Stimulated activated CD4-positive, alpha-beta T cell treated with anti-CD3 and anti-CD28 coated beads, Interleukin-15, amount 100 ng/mL, for 48 hours (primary cell): ENCODE measurements around the gene ALKBH7.
"Not testable (repeated sequence)": the region's sequence is repeated elsewhere in the genome, so short reads cannot be mapped to it uniquely, and the experiment has no call there.

Source experiments
- DNase-seq, 2 donors: peaks; one replicate each; pipeline ENCODE4 v3.0.0-alpha.2; 2020; ENCODE audit warnings: low read depth in 2 of 2

ALKBH7 gene

GRCh38 chr19:6372594-6373095, at the start of gene ALKBH7:
Gene ALKBH7 (plus strand): TSS chr19:6372794. CDS start chr19:6372821, 27 bp downstream.
- peak; percentile 96 for DNase-seq

- no peak for DNase-seq
Observed at GRCh38 chr19:6324757-6325156, 47.8 kb upstream of the ALKBH7 start.

GRCh38 chr19:6325614-6326013, 47.0 kb upstream of the ALKBH7 start:
- no peak for DNase-seq

- DNase-seq = no peak
Observed at GRCh38 chr19:6326815-6327214, 45.8 kb upstream of the ALKBH7 start.

- DNase-seq = no peak
Observed at GRCh38 chr19:6333439-6333838, 39.2 kb upstream of the ALKBH7 start, which contains the start of gene ACER1. Gene ACER1 (minus strand): TSS chr19:6333612. CDS start chr19:6333551, 61 bp downstream.

GRCh38 chr19:6334490-6335285, 37.9 kb upstream of the ALKBH7 start:
- no peak for DNase-seq

GRCh38 chr19:6340493-6341201, 31.9 kb upstream of the ALKBH7 start:
- no peak for DNase-seq

GRCh38 chr19:6343462-6343861, 29.1 kb upstream of the ALKBH7 start:
- DNase-seq = no peak

- DNase-seq = not testable (repeated sequence)
Observed at GRCh38 chr19:6349271-6349670, 23.3 kb upstream of the ALKBH7 start.

- no peak for DNase-seq
Observed at GRCh38 chr19:6350688-6351087, 21.9 kb upstream of the ALKBH7 start.

- no peak for DNase-seq
Observed at GRCh38 chr19:6352381-6353165, 20.0 kb upstream of the ALKBH7 start.

- DNase-seq = no peak
Observed at GRCh38 chr19:6354098-6354674, 18.4 kb upstream of the ALKBH7 start.

- DNase-seq = not testable (repeated sequence)
Observed at GRCh38 chr19:6355321-6356040, 17.1 kb upstream of the ALKBH7 start.

GRCh38 chr19:6357174-6357573, 15.4 kb upstream of the ALKBH7 start:
- DNase-seq = no peak

- no peak for DNase-seq
Observed at GRCh38 chr19:6358003-6358402, 14.6 kb upstream of the ALKBH7 start.

- no peak for DNase-seq
Observed at GRCh38 chr19:6359568-6360341, 12.8 kb upstream of the ALKBH7 start.

GRCh38 chr19:6360445-6360844, 12.1 kb upstream of the ALKBH7 start:
- not testable (repeated sequence) for DNase-seq

GRCh38 chr19:6360857-6361216, 11.8 kb upstream of the ALKBH7 start:
- not testable (repeated sequence) for DNase-seq

- no peak for DNase-seq
Observed at GRCh38 chr19:6362027-6362350, 10.6 kb upstream of the ALKBH7 start.

- peak in 1 of 2 donors; percentile 9 for DNase-seq
Observed at GRCh38 chr19:6362351-6362801, 10.2 kb upstream of the ALKBH7 start.
